Measurements from ENCODE around the gene FAM163B.

The FAM163B gene

GRCh38 chr9:133580419-133580738, 28.8 kb downstream of the FAM163B start:
- H4K20me1 ChIP-seq (ENCODE audit: insufficient read depth, low read length): no peaks in the 10 kb centered on the region
- H3K36me3 ChIP-seq (ENCODE audit: insufficient read depth, low read length): no peaks in the 10 kb centered on the region
- TF ChIP-seq EZH2 (IDR thresholded peaks at IDR 0.05; ENCODE audit: borderline replicate concordance, low read length): no peak
- no peak for TF ChIP-seq CTCF (IDR thresholded peaks at IDR 0.05; ENCODE audit: low read length)
- no peaks in the 10 kb centered on the region for H3K4me1 ChIP-seq (ENCODE audit: insufficient read depth, low read length, severe bottlenecking)
- no peak overlapping the region for H2AFZ ChIP-seq (ENCODE audit: low read length)
- no peak overlapping the region for H3K9ac ChIP-seq (ENCODE audit: low read length)
- H3K4me2 ChIP-seq (ENCODE audit: low read length): no peak overlapping the region
- H3K79me2 ChIP-seq (ENCODE audit: insufficient read depth, low read length): no peaks in the 10 kb centered on the region
- no peaks in the 10 kb centered on the region for H3F3A ChIP-seq (ENCODE audit: insufficient read depth, low read length)
- no peaks in the 10 kb centered on the region for H3K9me2 ChIP-seq (ENCODE audit: low read depth, low read length)
- no peak overlapping the region for H3K4me3 ChIP-seq (ENCODE audit: low read depth, low read length, poor library complexity, severe bottlenecking)
- H3K9me3 ChIP-seq (ENCODE audit: low read length): no peaks in the 10 kb centered on the region
- 0 out of 2 replicates have a peak, but pooled peaks cover 8% of the 10 kb centered on the region for H3K27me3 ChIP-seq (ENCODE audit: insufficient read depth, low read length)
- H3K27ac ChIP-seq (ENCODE audit: low read depth, low read length, poor library complexity, severe bottlenecking): no peak overlapping the region

GRCh38 chr9:133579601-133580418, 29.4 kb downstream of the FAM163B start:
- Histone ChIP-seq H3K9me2 (ENCODE audit: low read depth, low read length) (no peaks in the 10 kb centered on the region), H3K9me3 (ENCODE audit: low read length) (no peaks in the 10 kb centered on the region), H3K27ac (ENCODE audit: low read depth, low read length, poor library complexity, severe bottlenecking) (no peak overlapping the region), H3K27me3 (ENCODE audit: insufficient read depth, low read length) (0 out of 2 replicates have a peak, but pooled peaks cover 8% of the 10 kb centered on the region), H3K9ac (ENCODE audit: low read length) (no peak overlapping the region), H3F3A (ENCODE audit: insufficient read depth, low read length) (no peaks in the 10 kb centered on the region), H3K4me2 (ENCODE audit: low read length) (no peak overlapping the region), H3K4me3 (ENCODE audit: low read depth, low read length, poor library complexity, severe bottlenecking) (no peak overlapping the region), H3K36me3 (ENCODE audit: insufficient read depth, low read length) (no peaks in the 10 kb centered on the region), H3K79me2 (ENCODE audit: insufficient read depth, low read length) (no peaks in the 10 kb centered on the region), H2AFZ (ENCODE audit: low read length) (no peak overlapping the region), H3K4me1 (ENCODE audit: insufficient read depth, low read length, severe bottlenecking) (no peaks in the 10 kb centered on the region), H4K20me1 (ENCODE audit: insufficient read depth, low read length) (no peaks in the 10 kb centered on the region)
- TF ChIP-seq EZH2 (IDR thresholded peaks at IDR 0.05; ENCODE audit: borderline replicate concordance, low read length) (no peak), CTCF (IDR thresholded peaks at IDR 0.05; ENCODE audit: low read length) (no peak)

DNA sequence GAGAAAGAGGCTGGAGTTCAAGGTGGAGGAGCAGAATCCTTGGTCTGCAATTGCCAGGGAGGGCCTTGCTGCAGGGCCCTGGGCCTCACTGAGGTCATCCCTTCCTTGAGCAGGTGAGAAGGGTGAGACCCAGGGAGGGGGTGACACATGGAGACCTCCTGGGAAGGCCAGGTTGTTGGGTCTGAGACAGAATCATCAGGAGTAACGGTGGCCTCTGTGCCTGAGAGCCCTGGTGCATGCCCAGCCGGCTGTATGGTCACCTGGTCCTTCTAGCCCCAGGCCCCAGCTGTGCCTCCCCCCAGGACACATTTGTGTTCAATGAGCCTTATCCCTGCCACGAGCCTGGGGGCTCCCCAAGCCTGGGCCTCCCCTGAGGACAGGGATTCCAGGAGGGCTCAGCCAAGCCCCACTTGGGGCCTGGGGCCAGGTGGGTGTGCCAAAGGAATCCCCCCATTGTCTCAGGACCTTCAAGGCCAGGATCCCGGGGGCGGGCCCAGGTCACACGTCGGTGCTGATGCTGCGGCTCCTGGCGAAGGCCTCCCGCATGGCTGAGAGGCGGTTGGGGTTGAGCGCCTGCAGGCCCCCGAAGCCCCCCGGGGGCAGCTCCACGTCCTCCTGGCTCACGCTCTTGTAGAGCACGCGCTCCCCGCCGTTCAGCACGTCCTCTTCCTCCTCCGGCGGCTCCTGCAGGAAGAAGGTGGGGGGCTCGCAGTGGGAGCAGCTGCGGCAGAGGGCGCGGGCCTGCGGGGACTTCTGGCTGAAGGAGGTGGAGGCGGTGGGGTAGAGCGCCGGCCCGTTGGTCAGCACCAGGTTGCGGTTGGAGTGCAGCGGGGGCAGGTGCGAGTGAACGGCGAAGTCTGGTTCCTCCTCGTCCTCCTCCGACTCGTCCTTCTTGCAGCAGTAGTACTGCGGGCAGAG, 30.4 kb downstream of the FAM163B start:
- Histone ChIP-seq H3K9me3 (ENCODE audit: low read length) (no peaks in the 10 kb centered on the region), H2AFZ (ENCODE audit: low read length) (no peak overlapping the region), H3K9me2 (ENCODE audit: low read depth, low read length) (no peaks in the 10 kb centered on the region), H3K4me3 (ENCODE audit: low read depth, low read length, poor library complexity, severe bottlenecking) (no peak overlapping the region), H3K27ac (ENCODE audit: low read depth, low read length, poor library complexity, severe bottlenecking) (no peak overlapping the region), H3K36me3 (ENCODE audit: insufficient read depth, low read length) (no peaks in the 10 kb centered on the region), H3K4me2 (ENCODE audit: low read length) (no peak overlapping the region), H3K9ac (ENCODE audit: low read length) (no peak overlapping the region), H3F3A (ENCODE audit: insufficient read depth, low read length) (no peaks in the 10 kb centered on the region), H3K79me2 (ENCODE audit: insufficient read depth, low read length) (no peaks in the 10 kb centered on the region), H4K20me1 (ENCODE audit: insufficient read depth, low read length) (no peaks in the 10 kb centered on the region), H3K4me1 (ENCODE audit: insufficient read depth, low read length, severe bottlenecking) (no peaks in the 10 kb centered on the region), H3K27me3 (ENCODE audit: insufficient read depth, low read length) (0 out of 2 replicates have a peak, but pooled peaks cover 8% of the 10 kb centered on the region)
- no peak for TF ChIP-seq EZH2 (IDR thresholded peaks at IDR 0.05; ENCODE audit: borderline replicate concordance, low read length)
- TF ChIP-seq CTCF (IDR thresholded peaks at IDR 0.05; ENCODE audit: low read length): no peak
